ENCODE results near the gene PI4KA. TPM values are rescaled to one million over a fixed set of nuclear protein-coding genes. Genes with fewer than 3 reads are reported as not detected.

PI4KA gene
- total RNA-seq, 1 donor from 2014 or later, result 110 TPM

DNA sequence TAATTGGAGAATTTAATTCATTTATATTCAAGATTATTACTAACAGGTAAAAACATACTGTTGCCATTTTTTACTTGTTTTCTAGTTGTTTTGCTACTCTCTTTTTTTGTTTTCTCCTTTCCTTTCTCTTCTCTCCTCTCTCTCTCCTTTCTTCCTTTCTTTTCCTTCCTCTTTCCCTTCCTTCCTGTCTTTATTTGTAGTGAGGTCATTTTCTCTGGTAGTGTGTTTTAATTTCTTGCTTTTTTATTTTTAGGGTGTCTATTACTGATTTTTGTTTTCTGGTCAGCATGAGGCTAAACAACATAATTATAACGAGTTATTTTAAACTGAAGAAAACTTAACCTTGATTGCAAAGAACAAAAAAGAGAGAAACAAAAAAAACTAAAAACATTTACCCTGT lies 197.1 kb downstream of the PI4KA start:
- TF ChIP-seq, protein P1, sequence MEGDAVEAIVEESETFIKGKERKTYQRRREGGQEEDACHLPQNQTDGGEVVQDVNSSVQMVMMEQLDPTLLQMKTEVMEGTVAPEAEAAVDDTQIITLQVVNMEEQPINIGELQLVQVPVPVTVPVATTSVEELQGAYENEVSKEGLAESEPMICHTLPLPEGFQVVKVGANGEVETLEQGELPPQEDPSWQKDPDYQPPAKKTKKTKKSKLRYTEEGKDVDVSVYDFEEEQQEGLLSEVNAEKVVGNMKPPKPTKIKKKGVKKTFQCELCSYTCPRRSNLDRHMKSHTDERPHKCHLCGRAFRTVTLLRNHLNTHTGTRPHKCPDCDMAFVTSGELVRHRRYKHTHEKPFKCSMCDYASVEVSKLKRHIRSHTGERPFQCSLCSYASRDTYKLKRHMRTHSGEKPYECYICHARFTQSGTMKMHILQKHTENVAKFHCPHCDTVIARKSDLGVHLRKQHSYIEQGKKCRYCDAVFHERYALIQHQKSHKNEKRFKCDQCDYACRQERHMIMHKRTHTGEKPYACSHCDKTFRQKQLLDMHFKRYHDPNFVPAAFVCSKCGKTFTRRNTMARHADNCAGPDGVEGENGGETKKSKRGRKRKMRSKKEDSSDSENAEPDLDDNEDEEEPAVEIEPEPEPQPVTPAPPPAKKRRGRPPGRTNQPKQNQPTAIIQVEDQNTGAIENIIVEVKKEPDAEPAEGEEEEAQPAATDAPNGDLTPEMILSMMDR (IDR thresholded peaks at IDR 0.05; ENCODE audit: unreplicated experiment), result no peak
- H3K36me3 Mint-ChIP-seq, result no peaks in the 10 kb centered on the region
- peaks cover 49% of the 10 kb centered on the region for H3K27me3 Mint-ChIP-seq (ENCODE audit: low read depth)
- H3K27ac Mint-ChIP-seq, result no peak overlapping the region
- H3K4me1 Mint-ChIP-seq, result no peaks in the 10 kb centered on the region
- peaks cover 7% of the 10 kb centered on the region for H3K9me3 Mint-ChIP-seq
- no peak overlapping the region for H3K4me3 Mint-ChIP-seq
- DNase-seq (ENCODE audit: low spot score in 2 of 2, unreplicated experiment in 2 of 2), result no peak

DNA sequence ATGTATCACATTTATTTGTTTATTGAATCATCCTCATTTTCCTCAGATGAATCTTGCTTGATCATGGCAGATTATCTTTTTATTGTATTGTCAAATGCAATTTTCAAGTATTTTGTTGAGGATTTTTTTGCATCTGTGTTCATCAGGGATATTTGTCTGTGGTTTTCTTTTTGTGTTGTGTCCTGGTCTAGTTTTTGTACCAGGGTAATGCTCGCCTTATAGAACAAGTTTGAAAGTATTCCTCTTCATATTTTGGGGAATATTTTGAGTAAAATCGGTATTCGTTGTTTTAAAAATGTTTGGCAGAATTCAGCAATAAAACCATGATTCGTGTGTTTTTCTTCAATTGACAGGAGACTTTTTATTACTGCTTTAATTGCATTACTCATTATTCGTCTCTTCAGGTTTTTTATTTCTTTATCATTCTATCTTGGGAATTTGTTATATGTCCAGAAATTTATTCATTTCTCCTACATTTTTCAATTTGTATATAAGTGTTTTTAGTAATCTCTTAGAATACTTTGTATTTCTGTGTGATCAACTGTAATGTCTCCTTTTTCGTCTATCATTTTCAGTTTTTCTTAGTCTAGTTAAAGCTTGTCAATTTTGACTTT lies 198.1 kb downstream of the PI4KA start:
- Mint-ChIP-seq H3K9me3 (peaks cover 7% of the 10 kb centered on the region), H3K27me3 (ENCODE audit: low read depth) (peaks cover 51% of the 10 kb centered on the region), H3K36me3 (no peaks in the 10 kb centered on the region), H3K4me3 (no peak overlapping the region), H3K4me1 (no peaks in the 10 kb centered on the region), H3K27ac (no peak overlapping the region)
- DNase-seq (ENCODE audit: low spot score in 2 of 2, unreplicated experiment in 2 of 2), result no peak
- TF ChIP-seq, protein P1 (IDR thresholded peaks at IDR 0.05; ENCODE audit: unreplicated experiment), result no peak

DNA sequence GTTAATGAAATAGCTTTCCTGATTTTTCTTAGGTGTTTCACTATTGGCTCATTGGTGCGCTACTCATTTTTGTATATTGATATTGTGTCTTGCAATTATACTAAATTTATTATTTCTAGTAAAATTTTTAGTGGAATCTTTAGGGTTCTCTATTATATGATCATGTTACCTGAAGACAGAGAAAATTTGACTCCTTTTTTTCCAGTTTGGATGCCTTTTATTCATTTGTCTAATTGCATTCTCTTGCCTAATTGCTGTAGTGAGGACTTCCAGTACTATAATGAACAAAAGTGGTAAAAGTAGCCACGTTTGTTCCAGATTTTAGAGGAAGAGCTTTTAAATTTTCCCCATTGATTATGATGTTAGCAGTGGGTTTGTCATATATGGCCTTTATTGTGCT lies 198.7 kb downstream of the PI4KA start:
- peaks cover 51% of the 10 kb centered on the region for H3K27me3 Mint-ChIP-seq (ENCODE audit: low read depth)
- no peak for DNase-seq (ENCODE audit: low spot score in 2 of 2, unreplicated experiment in 2 of 2)
- no peak overlapping the region for H3K4me3 Mint-ChIP-seq
- no peaks in the 10 kb centered on the region for H3K36me3 Mint-ChIP-seq
- TF ChIP-seq, protein P1 (IDR thresholded peaks at IDR 0.05; ENCODE audit: unreplicated experiment), result no peak
- H3K4me1 Mint-ChIP-seq, result no peaks in the 10 kb centered on the region
- H3K9me3 Mint-ChIP-seq, result peaks cover 7% of the 10 kb centered on the region
- H3K27ac Mint-ChIP-seq, result no peak overlapping the region

DNA sequence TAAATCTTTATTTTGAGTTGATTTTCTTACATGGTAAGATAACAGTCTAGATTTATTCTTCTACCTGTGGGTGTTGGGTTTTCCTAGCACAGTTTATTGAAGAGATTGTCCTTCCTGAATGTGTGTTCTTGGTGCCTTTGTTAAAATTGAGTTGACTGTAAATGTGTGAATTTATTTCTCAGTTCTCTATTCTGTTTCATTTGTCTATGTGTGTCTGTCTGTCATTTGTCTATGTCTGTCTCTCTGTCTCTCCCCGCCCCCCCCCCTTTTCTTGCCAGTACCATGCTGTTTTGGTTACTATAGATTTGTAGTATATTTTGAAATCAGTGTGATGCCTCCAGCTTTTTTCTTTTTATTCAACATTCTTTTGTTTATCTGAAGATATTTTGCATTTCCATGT lies 199.4 kb downstream of the PI4KA start:
- H3K27ac Mint-ChIP-seq, result no peak overlapping the region
- H3K4me3 Mint-ChIP-seq, result no peak overlapping the region
- TF ChIP-seq, protein P1 (IDR thresholded peaks at IDR 0.05; ENCODE audit: unreplicated experiment), result no peak
- H3K9me3 Mint-ChIP-seq, result peaks cover 7% of the 10 kb centered on the region
- DNase-seq (ENCODE audit: low spot score in 2 of 2, unreplicated experiment in 2 of 2), result no peak
- H3K4me1 Mint-ChIP-seq, result no peaks in the 10 kb centered on the region
- no peaks in the 10 kb centered on the region for H3K36me3 Mint-ChIP-seq
- H3K27me3 Mint-ChIP-seq (ENCODE audit: low read depth), result peaks cover 51% of the 10 kb centered on the region

DNA sequence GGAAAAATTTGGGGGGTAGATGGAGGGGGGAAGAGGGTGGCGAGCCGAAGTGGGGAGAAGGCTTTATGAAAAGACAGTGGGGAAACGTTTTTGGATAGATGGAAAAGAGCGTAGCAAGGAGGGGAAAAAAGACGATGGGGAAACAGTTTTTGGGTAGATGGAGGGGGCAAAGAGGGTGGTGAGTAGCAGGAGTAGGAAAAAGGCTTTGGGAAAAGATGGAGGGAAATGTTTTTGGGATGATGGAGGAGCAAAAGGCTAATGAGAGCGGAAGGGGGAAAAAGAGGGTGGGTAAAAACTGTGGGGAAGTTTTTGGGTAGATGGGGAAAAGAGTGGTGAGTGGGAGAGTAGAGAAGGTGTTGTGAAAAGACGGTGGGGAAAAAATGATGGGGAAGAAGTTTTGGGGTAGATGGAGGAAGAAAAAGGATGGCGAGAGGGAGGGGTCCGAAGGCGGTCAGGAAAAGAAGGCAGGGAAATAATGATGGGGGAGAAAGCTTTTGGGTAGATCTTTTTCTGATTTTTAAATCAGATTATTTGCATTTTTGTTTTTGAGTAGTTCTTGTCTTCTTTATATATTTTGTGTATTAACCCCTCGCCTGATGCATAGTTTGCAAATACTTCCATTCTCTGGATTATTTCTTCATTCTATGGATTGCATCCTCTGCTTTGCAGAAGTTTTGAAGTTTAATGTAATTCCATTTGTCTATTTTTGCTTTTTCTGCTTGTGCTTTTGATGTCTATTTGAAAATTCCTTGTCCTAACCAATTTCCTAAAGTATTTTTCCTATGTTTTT lies 200.0 kb downstream of the PI4KA start:
- no peaks in the 10 kb centered on the region for H3K36me3 Mint-ChIP-seq
- no peak overlapping the region for H3K4me3 Mint-ChIP-seq
- no peak overlapping the region for H3K27ac Mint-ChIP-seq
- TF ChIP-seq, protein P1 (IDR thresholded peaks at IDR 0.05; ENCODE audit: unreplicated experiment), result no peak
- H3K9me3 Mint-ChIP-seq, result peaks cover 7% of the 10 kb centered on the region
- H3K27me3 Mint-ChIP-seq (ENCODE audit: low read depth), result peaks cover 51% of the 10 kb centered on the region
- no peaks in the 10 kb centered on the region for H3K4me1 Mint-ChIP-seq
- no peak for DNase-seq (ENCODE audit: low spot score in 2 of 2, unreplicated experiment in 2 of 2)

All from mesothelial cell of epicardium (in vitro differentiated cells).